GM18867 (cell line): ENCODE measurements around the gene UHMK1.

Source experiments
- ATAC-seq: cut with Tn5 transposase; IDR thresholded peaks from one replicate; pipeline ENCODE4 v1.9.1; 2021; ENCODE audit warnings: mild to moderate bottlenecking, moderate library complexity; ENCODE audit not compliant: unreplicated experiment

The UHMK1 gene

GRCh38 chr1:162527314-162527713 is 29.7 kb downstream of the UHMK1 start:
- no peak for ATAC-seq

- ATAC-seq, result peak; percentile 96
Observed at GRCh38 chr1:162530307-162530987, 32.8 kb downstream of the UHMK1 start.

- ATAC-seq, result no peak
Observed at GRCh38 chr1:162530988-162531319, 33.3 kb downstream of the UHMK1 start.

GRCh38 chr1:162535501-162535900 is 37.9 kb downstream of the UHMK1 start:
- no peak for ATAC-seq

GRCh38 chr1:162536511-162536910 is 38.9 kb downstream of the UHMK1 start:
- ATAC-seq, result no peak

GRCh38 chr1:162537216-162537615 is 39.6 kb downstream of the UHMK1 start:
- ATAC-seq, result no peak

GRCh38 chr1:162538815-162539431 is 41.3 kb downstream of the UHMK1 start:
- no peak for ATAC-seq

- ATAC-seq, result no peak
Observed at GRCh38 chr1:162541619-162542141, 44.1 kb downstream of the UHMK1 start.

GRCh38 chr1:162543228-162543627 is 45.6 kb downstream of the UHMK1 start:
- no peak for ATAC-seq

GRCh38 chr1:162548170-162548569 is 50.6 kb downstream of the UHMK1 start:
- ATAC-seq, result no peak

- no peak for ATAC-seq
Observed at GRCh38 chr1:162549001-162549400, 51.4 kb downstream of the UHMK1 start.

GRCh38 chr1:162550925-162551324 is 53.3 kb downstream of the UHMK1 start:
- no peak for ATAC-seq

GRCh38 chr1:162551969-162552683 is 54.5 kb downstream of the UHMK1 start:
- no peak for ATAC-seq

- ATAC-seq, result no peak
Observed at GRCh38 chr1:162552684-162553252, 55.1 kb downstream of the UHMK1 start.

- no peak for ATAC-seq
Observed at GRCh38 chr1:162554258-162554657, 56.6 kb downstream of the UHMK1 start.

- ATAC-seq, result no peak
Observed at GRCh38 chr1:162557536-162557935, 59.9 kb downstream of the UHMK1 start.

- no peak for ATAC-seq
Observed at GRCh38 chr1:162560303-162561036, 62.9 kb downstream of the UHMK1 start.

- ATAC-seq, result peak; percentile 91
Observed at GRCh38 chr1:162561037-162561615, 63.5 kb downstream of the UHMK1 start.

GRCh38 chr1:162561616-162562469 is 64.2 kb downstream of the UHMK1 start, which contains the start of gene UAP1:
UAP1 (plus strand) TSS chr1:162561722; CDS start chr1:162566069, 4,347 bp downstream.
- ATAC-seq, result peak; percentile 33

- no peak for ATAC-seq
Observed at GRCh38 chr1:162562470-162562828, 64.8 kb downstream of the UHMK1 start.
